SU-DHL-6 (cell line): Measurements from ENCODE around the gene TXN2.

Experiments used
- H2AFZ ChIP-seq: fragments of 200-600 bp; sonication (generic); 2 replicates; pipeline ENCODE4 v1.6.1; 2014; ENCODE audit warnings: low read depth, mild to moderate bottlenecking, moderate library complexity, mixed read lengths, antibody characterized with exemption, low read length; ENCODE audit not compliant: severe bottlenecking
- H3F3A ChIP-seq: fragments of 200-600 bp; shearing (Covaris generic); 2 replicates; pipeline ENCODE4 v1.6.0; 2016; ENCODE audit warnings: antibody characterized with exemption, mild to moderate bottlenecking; ENCODE audit not compliant: insufficient read depth
- H3K27ac ChIP-seq: fragments of 200-600 bp; sonication (generic); 2 replicates; pipeline ENCODE4 v1.5.1; 2016; ENCODE audit warnings: low read depth, mild to moderate bottlenecking, low read length, moderate library complexity, mixed read lengths
- H3K27me3 ChIP-seq: fragments of 200-600 bp; sonication (generic), shearing (Covaris generic); 2 replicates; pipeline ENCODE4 v1.6.0; 2014; ENCODE audit warnings: mild to moderate bottlenecking, low read length
- H3K36me3 ChIP-seq: fragments of 200-600 bp; sonication (generic); 2 replicates; pipeline ENCODE4 v1.6.1; 2014; ENCODE audit warnings: mild to moderate bottlenecking, low read length, mixed read lengths
- H3K4me2 ChIP-seq: fragments of 300-600, 200-600 bp; shearing (Covaris generic), sonication (generic); 2 replicates; pipeline ENCODE4 v1.6.0; 2014; ENCODE audit warnings: low read length, low read depth, mild to moderate bottlenecking; ENCODE audit not compliant: poor library complexity, severe bottlenecking
- H3K4me3 ChIP-seq: fragments of 200-600 bp; sonication (generic); 2 replicates; pipeline ENCODE4 v1.5.1; 2014; ENCODE audit warnings: antibody characterized with exemption, low read length, mild to moderate bottlenecking, mixed read lengths; ENCODE audit not compliant: insufficient read depth, poor library complexity, severe bottlenecking
- H3K79me2 ChIP-seq: fragments of 200-600 bp; sonication (generic); 2 replicates; pipeline ENCODE4 v1.6.1; 2014; ENCODE audit warnings: mild to moderate bottlenecking, low read length, moderate library complexity; ENCODE audit not compliant: insufficient read depth
- H3K9ac ChIP-seq: fragments of 200-600 bp; sonication (generic); 2 replicates; pipeline ENCODE4 v1.7.0; 2014; ENCODE audit warnings: mild to moderate bottlenecking, low read length
- H3K9me2 ChIP-seq: fragments of 200-600 bp; sonication (generic); replicated peaks from 2 replicates; pipeline ENCODE4 v1.6.1; 2014; ENCODE audit warnings: low read length; ENCODE audit not compliant: insufficient read depth
- H3K9me3 ChIP-seq: fragments of 200-600 bp; sonication (generic); 2 replicates; pipeline ENCODE4 v1.6.1; 2014; ENCODE audit warnings: low read length, mixed read lengths; ENCODE audit not compliant: insufficient read depth
- H4K20me1 ChIP-seq: fragments of 200-600 bp; sonication (generic); 2 replicates; pipeline ENCODE4 v1.6.1; 2014; ENCODE audit warnings: low read depth, mild to moderate bottlenecking, antibody characterized with exemption, low read length, moderate library complexity, mixed read lengths
- CTCF ChIP-seq: fragments of 200-600 bp; sonication (generic); IDR thresholded peaks from one replicate; pipeline ENCODE4 v1.5.1; 2017; ENCODE audit warnings: antibody characterized with exemption, mild to moderate bottlenecking, low read length, moderate library complexity; ENCODE audit not compliant: insufficient read depth, poor library complexity, severe bottlenecking
- EZH2phosphoT487 ChIP-seq: fragments of 200-600 bp; sonication (generic), shearing (Covaris generic); conservative IDR thresholded peaks from 2 replicates; pipeline ENCODE4 v1.6.1; 2018; ENCODE audit warnings: mild to moderate bottlenecking, antibody characterized with exemption, low read length, moderate library complexity, mixed read lengths

Gene TXN2

GRCh38 chr22:36480941-36481392 lies 473 bp downstream of the TXN2 start:
- Histone ChIP-seq H3K9me3 (no peaks in the 10 kb centered on the region), H3K79me2 (peaks cover 16% of the 10 kb centered on the region), H3K4me3 (peak overlapping the region; percentile 61), H3K4me2 (peak overlapping the region; percentile 66), H3K9me2 (no peaks in the 10 kb centered on the region), H3K27ac (peak overlapping the region; percentile 91), H3K27me3 (no peaks in the 10 kb centered on the region), H4K20me1 (no peaks in the 10 kb centered on the region), H3F3A (no peaks in the 10 kb centered on the region), H3K36me3 (no peaks in the 10 kb centered on the region), H2AFZ (no peak overlapping the region), H3K9ac (peak overlapping the region; percentile 71)
- TF ChIP-seq CTCF = no peak
- no peak for TF ChIP-seq EZH2phosphoT487

GRCh38 chr22:36478966-36479365 lies 2.5 kb downstream of the TXN2 start:
- Histone ChIP-seq H3K9me3 (no peaks in the 10 kb centered on the region), H3K9ac (no peak overlapping the region), H3K9me2 (no peaks in the 10 kb centered on the region), H3F3A (no peaks in the 10 kb centered on the region), H3K36me3 (peaks cover 5% of the 10 kb centered on the region; the same call in 1 of the 2 replicates), H3K79me2 (peaks cover 16% of the 10 kb centered on the region), H3K27me3 (no peaks in the 10 kb centered on the region), H3K4me3 (no peak overlapping the region), H2AFZ (no peak overlapping the region), H3K27ac (no peak overlapping the region), H3K4me2 (no peak overlapping the region), H4K20me1 (no peaks in the 10 kb centered on the region)
- TF ChIP-seq CTCF (no peak), EZH2phosphoT487 (no peak)

- Histone ChIP-seq H3K27me3 (no peaks in the 10 kb centered on the region), H3K79me2 (peaks cover 8% of the 10 kb centered on the region), H3K9me3 (no peaks in the 10 kb centered on the region), H3K27ac (no peak overlapping the region), H4K20me1 (no peaks in the 10 kb centered on the region), H3F3A (no peaks in the 10 kb centered on the region), H3K9ac (no peak overlapping the region), H3K4me2 (no peak overlapping the region), H2AFZ (no peak overlapping the region), H3K9me2 (no peaks in the 10 kb centered on the region), H3K4me3 (no peak overlapping the region), H3K36me3 (peaks cover 5% of the 10 kb centered on the region; the same call in 1 of the 2 replicates)
- no peak for TF ChIP-seq EZH2phosphoT487
- no peak for TF ChIP-seq CTCF
Measured at GRCh38 chr22:36475341-36475740, 6.1 kb downstream of the TXN2 start.
